NCI-H2107 (cell line): Measurements from ENCODE around the gene NTS.

ENCODE experiments used
- DNase-seq: peaks from one replicate; lab custom pipeline; 2025; lab: John Stamatoyannopoulos, UW

NTS gene

DNA sequence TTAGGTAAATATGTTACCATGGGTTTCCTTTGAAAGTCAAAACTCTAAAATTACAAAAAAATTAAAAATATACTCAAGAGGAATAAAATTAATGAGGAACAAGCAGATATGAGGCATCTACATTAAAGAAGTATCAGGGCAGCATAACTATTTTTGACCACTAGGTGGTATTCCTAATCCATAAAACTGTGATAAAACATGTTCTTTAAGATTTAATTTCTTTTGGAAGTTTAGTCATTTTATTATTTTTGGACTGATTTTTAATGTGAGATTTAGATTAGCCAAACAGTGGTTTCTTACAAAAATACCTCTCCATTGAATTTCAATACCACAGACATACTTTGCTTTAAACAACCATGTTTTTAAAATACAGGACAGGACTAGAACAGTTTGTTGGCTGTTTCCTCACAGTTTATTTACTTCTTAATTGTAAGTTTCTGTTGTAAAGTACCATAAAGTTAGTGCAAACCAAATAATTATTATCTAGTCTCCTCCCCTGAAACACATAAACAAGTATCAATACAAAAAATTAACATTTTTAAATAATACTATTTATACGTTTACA is 49.8 kb downstream of the NTS start:
- no peak for DNase-seq

DNA sequence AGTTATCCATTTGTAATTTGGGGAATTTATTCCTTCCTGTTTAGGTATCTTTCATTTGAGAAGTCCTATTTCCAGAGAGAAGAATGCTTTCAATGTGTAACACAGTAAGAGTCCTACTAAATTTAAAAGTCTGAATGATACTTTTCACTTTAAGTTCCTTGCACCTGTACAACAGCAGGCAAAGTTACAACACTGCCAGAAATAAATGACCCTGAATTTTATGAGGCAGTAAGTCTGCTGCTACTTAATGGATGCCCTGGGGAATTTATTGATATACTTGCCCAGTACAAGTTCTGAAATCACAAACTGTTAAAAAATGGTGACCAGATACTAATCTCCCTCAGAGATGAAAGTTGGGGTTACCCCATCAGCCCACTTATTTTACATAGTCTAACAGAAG is 53.1 kb downstream of the NTS start:
- DNase-seq: no peak
